Dermis blood vessel endothelial cell (primary cell): Measurements from ENCODE around the gene IQGAP3. TPM values are rescaled to one million over a fixed set of nuclear protein-coding genes. Genes with fewer than 3 reads are reported as not detected.

Experiments used
- DNase-seq: peaks from one replicate; pipeline ENCODE4 v3.0.0; 2010
- total RNA-seq: library from RNA; depleted of rRNA; stranded (reverse); fragments of >200 nt; gene quantifications from 2 replicates; pipeline ENCODE4 v1.2.3, GENCODE V29; 2014

Gene IQGAP3
- total RNA-seq, 1 donor from 2014 or later = 7.3 TPM

GRCh38 chr1:156496211-156496761, 76.1 kb downstream of the IQGAP3 start:
- no peak for DNase-seq

GRCh38 chr1:156495401-156496140, 76.8 kb downstream of the IQGAP3 start:
- DNase-seq = no peak

GRCh38 chr1:156494309-156494895, 78.0 kb downstream of the IQGAP3 start:
- no peak for DNase-seq

- DNase-seq = no peak
Measured at GRCh38 chr1:156493742-156494141, 78.6 kb downstream of the IQGAP3 start.

GRCh38 chr1:156493154-156493631, 79.2 kb downstream of the IQGAP3 start:
- no peak for DNase-seq

GRCh38 chr1:156492591-156493080, 79.7 kb downstream of the IQGAP3 start:
- DNase-seq = no peak

GRCh38 chr1:156492013-156492590, 80.3 kb downstream of the IQGAP3 start:
- DNase-seq = no peak

GRCh38 chr1:156491151-156491949, 81.0 kb downstream of the IQGAP3 start:
- no peak for DNase-seq

- DNase-seq = peak; percentile 38
Measured at GRCh38 chr1:156490401-156491032, 81.8 kb downstream of the IQGAP3 start.

- DNase-seq = no peak
Measured at GRCh38 chr1:156489935-156490293, 82.5 kb downstream of the IQGAP3 start.

GRCh38 chr1:156489166-156489934, 83.0 kb downstream of the IQGAP3 start:
- no peak for DNase-seq

GRCh38 chr1:156488566-156489165, 83.7 kb downstream of the IQGAP3 start:
- no peak for DNase-seq

GRCh38 chr1:156487862-156488261, 84.5 kb downstream of the IQGAP3 start:
- no peak for DNase-seq

- DNase-seq = no peak
Measured at GRCh38 chr1:156486421-156487344, 85.7 kb downstream of the IQGAP3 start.

GRCh38 chr1:156485984-156486383, 86.4 kb downstream of the IQGAP3 start:
- no peak for DNase-seq

- no peak for DNase-seq
Measured at GRCh38 chr1:156484480-156485058, 87.8 kb downstream of the IQGAP3 start.

GRCh38 chr1:156483397-156483796, 89.0 kb downstream of the IQGAP3 start:
- no peak for DNase-seq

GRCh38 chr1:156482276-156482675, 90.1 kb downstream of the IQGAP3 start:
- DNase-seq = no peak

GRCh38 chr1:156481527-156481926, 90.8 kb downstream of the IQGAP3 start:
- DNase-seq = no peak
